ENCODE measurements around the gene KAZALD1.

GRCh38 chr10:101041252-101041761 is 20.5 kb upstream of the KAZALD1 start:
- TF ChIP-seq CTCF (IDR thresholded peaks at IDR 0.05) = peak; percentile 84 to 90 (median 85)
- no peak for TF ChIP-seq POLR2A (IDR thresholded peaks at IDR 0.05; ENCODE audit: low read depth)
